HepG2 (cell line): Measurements from ENCODE around the gene RHOC. TPM values are rescaled to one million over a fixed set of nuclear protein-coding genes. Genes with fewer than 3 reads are reported as not detected.
A peak's percentile ranks its signal among the peaks of the same experiment; 100 is the strongest.

Experiments used
- BHLHE40 ChIP-seq: IDR thresholded peaks from 2 replicates; pipeline ENCODE4 v1.6.1; 2011; ENCODE audit warnings: low read length, improper control_type of control experiment
- CSRNP2 ChIP-seq: sonication (generic); formaldehyde crosslinking; conservative IDR thresholded peaks from 2 replicates; pipeline ENCODE4 v1.8.0; 2022; ENCODE audit warnings: low read depth, missing genetic modification reagents
- DPF2 ChIP-seq: sonication (generic); formaldehyde crosslinking; IDR thresholded peaks from 2 replicates; pipeline ENCODE4 v1.4.0; 2020; ENCODE audit warnings: mild to moderate bottlenecking, low read depth, missing genetic modification reagents, borderline replicate concordance
- DR1 ChIP-seq: sonication (generic); formaldehyde crosslinking; IDR thresholded peaks from 2 replicates; pipeline ENCODE4 v1.8.0; 2021; ENCODE audit warnings: mild to moderate bottlenecking, missing genetic modification reagents, inconsistent platforms
- ETV5 ChIP-seq: IDR thresholded peaks from 2 replicates; pipeline ENCODE4 v1.6.1; 2018; ENCODE audit warnings: missing biosample characterization, missing genetic modification reagents, inconsistent platforms, borderline replicate concordance
- FOXK1 ChIP-seq: sonication (generic); formaldehyde crosslinking; IDR thresholded peaks from 2 replicates; pipeline ENCODE4 v1.4.0; 2020; ENCODE audit warnings: low read depth, missing genetic modification reagents, borderline replicate concordance
- HIVEP1 ChIP-seq: sonication (generic); formaldehyde crosslinking; IDR thresholded peaks from 2 replicates; pipeline ENCODE4 v1.4.0; 2020; ENCODE audit warnings: mild to moderate bottlenecking, missing genetic modification reagents
- KDM2A ChIP-seq: sonication (generic); formaldehyde crosslinking; IDR thresholded peaks from 2 replicates; pipeline ENCODE4 v1.4.0; 2020; ENCODE audit warnings: low read depth, missing genetic modification reagents, borderline replicate concordance
- PHF20 ChIP-seq: sonication (generic); formaldehyde crosslinking; IDR thresholded peaks from 2 replicates; pipeline ENCODE4 v1.5.0; 2020; ENCODE audit warnings: mild to moderate bottlenecking, missing genetic modification reagents
- ZBTB20 ChIP-seq: sonication (generic); formaldehyde crosslinking; IDR thresholded peaks from 2 replicates; pipeline ENCODE4 v1.8.1; 2023; ENCODE audit warnings: missing genetic modification reagents, low read depth, mild to moderate bottlenecking, borderline replicate concordance
- ZIK1 ChIP-seq: sonication (generic); formaldehyde crosslinking; IDR thresholded peaks from 2 replicates; pipeline ENCODE4 v1.5.0; 2020; ENCODE audit warnings: mild to moderate bottlenecking, low read depth, missing genetic modification reagents, borderline replicate concordance
- ZNF550 ChIP-seq: sonication (generic); formaldehyde crosslinking; IDR thresholded peaks from 2 replicates; pipeline ENCODE4 v1.4.0; 2020; ENCODE audit warnings: mild to moderate bottlenecking, missing genetic modification reagents, borderline replicate concordance
- ZNF709 ChIP-seq: sonication (generic); formaldehyde crosslinking; IDR thresholded peaks from 2 replicates; pipeline ENCODE4 v1.5.0; 2020; ENCODE audit warnings: mild to moderate bottlenecking, missing genetic modification reagents
- polyA plus RNA-seq, 8 experiments: library from polyadenylated mRNA; depleted of rRNA in 3 of 8; stranded (reverse) in 7 of 8; unstranded in 1 of 8; fragments of >200 nt; fragmentation: Illumina TruSeq in 4 of 8; extraction: Trizol in 4 of 8; gene quantifications; 2 replicates each; pipeline versions ENCODE4 v1.2.1 to v1.2.3, GENCODE V29; 2011 to 2016; ENCODE audit warnings: low read depth in 4 of 8, missing spikeins in 1 of 8, mixed read lengths in 1 of 8; ENCODE audit not compliant: insufficient read depth in 1 of 8
- total RNA-seq, 5 experiments: library from RNA; depleted of rRNA; stranded (reverse); fragments of >200 nt; fragmentation: Illumina TruSeq; extraction: Trizol; gene quantifications; 2 replicates each; pipeline ENCODE4 v1.2.3, GENCODE V29; 2016; ENCODE audit warnings: low read depth in 1 of 5
- TF ChIP-seq, protein P1 (sequence below), 2 experiments: fragments of 450-650 bp in 1 of 2; sonication (generic) in 1 of 2; formaldehyde crosslinking in 1 of 2; IDR thresholded peaks; 2 replicates each; pipeline versions ENCODE4 v1.6.1 to v1.8.0; 2016 to 2022; ENCODE audit warnings: antibody characterized with exemption in 1 of 2, mild to moderate bottlenecking in 1 of 2, missing genetic modification reagents in 1 of 2
- TF ChIP-seq, protein P2 (sequence below): IDR thresholded peaks from 2 replicates; pipeline ENCODE4 v1.6.1; 2018; ENCODE audit warnings: missing genetic modification reagents, mild to moderate bottlenecking, missing compliant biosample characterization
- TF ChIP-seq, protein P3 (sequence below): fragments of 450-650 bp; IDR thresholded peaks from 2 replicates; pipeline ENCODE4 v1.6.1; 2017

Gene RHOC
- total and polyA plus RNA-seq, 2 of the 13 experiments (the other 11 are each of a cell fraction or from before 2014, with no cell fraction given): 64.3 to 182 TPM

DNA sequence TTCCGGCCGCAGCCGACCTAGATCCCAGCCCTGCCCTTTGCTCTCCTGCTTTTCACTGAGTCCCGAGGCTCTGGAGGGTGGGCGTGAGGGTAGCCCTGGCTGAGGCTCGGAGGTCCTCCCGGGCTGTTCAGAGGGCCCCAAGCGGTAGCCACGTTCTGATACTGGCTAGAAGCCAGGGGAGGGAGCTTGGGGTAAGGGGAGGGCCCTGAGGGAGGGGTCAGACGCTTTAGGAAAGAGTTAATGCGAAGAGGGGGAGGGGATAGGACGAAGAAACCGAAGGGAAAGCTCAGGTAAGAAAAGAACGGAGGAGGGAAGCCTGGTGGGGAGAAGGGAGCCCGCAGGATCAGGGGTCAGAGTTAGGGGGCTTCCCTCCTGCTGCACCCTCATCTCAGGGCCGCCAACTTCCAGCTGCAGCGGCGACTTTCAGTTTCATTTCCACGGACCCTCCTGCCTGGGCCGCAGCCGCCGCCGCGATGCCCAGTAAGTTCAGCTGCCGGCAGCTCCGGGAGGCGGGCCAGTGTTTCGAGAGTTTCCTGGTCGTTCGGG is 32.4 kb downstream of the RHOC start, which contains the start of gene MOV10 (continued):
- TF ChIP-seq ZNF709 (no peak), KDM2A (CRISPR knock-in tag) (peak; percentile 98), PHF20 (CRISPR knock-in tag) (no peak), CSRNP2 (CRISPR knock-in tag) (no peak), ZNF550 (CRISPR knock-in tag) (no peak), ZIK1 (CRISPR knock-in tag) (no peak), DR1 (CRISPR knock-in tag) (no peak), ETV5 (CRISPR knock-in tag) (no peak), HIVEP1 (CRISPR knock-in tag) (peak; percentile 87), DPF2 (CRISPR knock-in tag) (no peak), ZBTB20 (CRISPR knock-in tag) (no peak), FOXK1 (no peak), BHLHE40 (no peak)
- TF ChIP-seq, protein P1, sequence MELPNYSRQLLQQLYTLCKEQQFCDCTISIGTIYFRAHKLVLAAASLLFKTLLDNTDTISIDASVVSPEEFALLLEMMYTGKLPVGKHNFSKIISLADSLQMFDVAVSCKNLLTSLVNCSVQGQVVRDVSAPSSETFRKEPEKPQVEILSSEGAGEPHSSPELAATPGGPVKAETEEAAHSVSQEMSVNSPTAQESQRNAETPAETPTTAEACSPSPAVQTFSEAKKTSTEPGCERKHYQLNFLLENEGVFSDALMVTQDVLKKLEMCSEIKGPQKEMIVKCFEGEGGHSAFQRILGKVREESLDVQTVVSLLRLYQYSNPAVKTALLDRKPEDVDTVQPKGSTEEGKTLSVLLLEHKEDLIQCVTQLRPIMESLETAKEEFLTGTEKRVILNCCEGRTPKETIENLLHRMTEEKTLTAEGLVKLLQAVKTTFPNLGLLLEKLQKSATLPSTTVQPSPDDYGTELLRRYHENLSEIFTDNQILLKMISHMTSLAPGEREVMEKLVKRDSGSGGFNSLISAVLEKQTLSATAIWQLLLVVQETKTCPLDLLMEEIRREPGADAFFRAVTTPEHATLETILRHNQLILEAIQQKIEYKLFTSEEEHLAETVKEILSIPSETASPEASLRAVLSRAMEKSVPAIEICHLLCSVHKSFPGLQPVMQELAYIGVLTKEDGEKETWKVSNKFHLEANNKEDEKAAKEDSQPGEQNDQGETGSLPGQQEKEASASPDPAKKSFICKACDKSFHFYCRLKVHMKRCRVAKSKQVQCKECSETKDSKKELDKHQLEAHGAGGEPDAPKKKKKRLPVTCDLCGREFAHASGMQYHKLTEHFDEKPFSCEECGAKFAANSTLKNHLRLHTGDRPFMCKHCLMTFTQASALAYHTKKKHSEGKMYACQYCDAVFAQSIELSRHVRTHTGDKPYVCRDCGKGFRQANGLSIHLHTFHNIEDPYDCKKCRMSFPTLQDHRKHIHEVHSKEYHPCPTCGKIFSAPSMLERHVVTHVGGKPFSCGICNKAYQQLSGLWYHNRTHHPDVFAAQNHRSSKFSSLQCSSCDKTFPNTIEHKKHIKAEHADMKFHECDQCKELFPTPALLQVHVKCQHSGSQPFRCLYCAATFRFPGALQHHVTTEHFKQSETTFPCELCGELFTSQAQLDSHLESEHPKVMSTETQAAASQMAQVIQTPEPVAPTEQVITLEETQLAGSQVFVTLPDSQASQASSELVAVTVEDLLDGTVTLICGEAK (IDR thresholded peaks at IDR 0.05): no peak
- TF ChIP-seq, protein P1 (CRISPR knock-in tag; IDR thresholded peaks at IDR 0.05): no peak
- TF ChIP-seq, protein P2, sequence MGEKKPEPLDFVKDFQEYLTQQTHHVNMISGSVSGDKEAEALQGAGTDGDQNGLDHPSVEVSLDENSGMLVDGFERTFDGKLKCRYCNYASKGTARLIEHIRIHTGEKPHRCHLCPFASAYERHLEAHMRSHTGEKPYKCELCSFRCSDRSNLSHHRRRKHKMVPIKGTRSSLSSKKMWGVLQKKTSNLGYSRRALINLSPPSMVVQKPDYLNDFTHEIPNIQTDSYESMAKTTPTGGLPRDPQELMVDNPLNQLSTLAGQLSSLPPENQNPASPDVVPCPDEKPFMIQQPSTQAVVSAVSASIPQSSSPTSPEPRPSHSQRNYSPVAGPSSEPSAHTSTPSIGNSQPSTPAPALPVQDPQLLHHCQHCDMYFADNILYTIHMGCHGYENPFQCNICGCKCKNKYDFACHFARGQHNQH (CRISPR knock-in tag): no peak; the same call in 1 of the 2 replicates
- TF ChIP-seq, protein P3, sequence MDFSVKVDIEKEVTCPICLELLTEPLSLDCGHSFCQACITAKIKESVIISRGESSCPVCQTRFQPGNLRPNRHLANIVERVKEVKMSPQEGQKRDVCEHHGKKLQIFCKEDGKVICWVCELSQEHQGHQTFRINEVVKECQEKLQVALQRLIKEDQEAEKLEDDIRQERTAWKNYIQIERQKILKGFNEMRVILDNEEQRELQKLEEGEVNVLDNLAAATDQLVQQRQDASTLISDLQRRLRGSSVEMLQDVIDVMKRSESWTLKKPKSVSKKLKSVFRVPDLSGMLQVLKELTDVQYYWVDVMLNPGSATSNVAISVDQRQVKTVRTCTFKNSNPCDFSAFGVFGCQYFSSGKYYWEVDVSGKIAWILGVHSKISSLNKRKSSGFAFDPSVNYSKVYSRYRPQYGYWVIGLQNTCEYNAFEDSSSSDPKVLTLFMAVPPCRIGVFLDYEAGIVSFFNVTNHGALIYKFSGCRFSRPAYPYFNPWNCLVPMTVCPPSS: no peak
